ENCODE results near the gene FANCG.
A peak's percentile ranks its signal among the peaks of the same experiment; 100 is the strongest.

FANCG gene

GRCh38 chr9:35089434-35089833 is 9.7 kb upstream of the FANCG start:
- no peak for TF ChIP-seq POLR2A (IDR thresholded peaks at IDR 0.05; ENCODE audit: low read depth, low read length)
- no peak for DNase-seq (ENCODE audit: insufficient read length, low spot score)
- FAIRE-seq = no peak

- no peak for DNase-seq (ENCODE audit: insufficient read length, low spot score)
- FAIRE-seq = no peak
- no peak for TF ChIP-seq POLR2A (IDR thresholded peaks at IDR 0.05; ENCODE audit: low read depth, low read length)
These were observed 5.3 kb upstream of the FANCG start for GRCh38 chr9:35085078-35085477.

- FAIRE-seq (no peak), DNase-seq (ENCODE audit: insufficient read length, low spot score) (no peak)
- no peak for TF ChIP-seq POLR2A (IDR thresholded peaks at IDR 0.05; ENCODE audit: low read depth, low read length)
These were observed 709 bp downstream of the FANCG start for GRCh38 chr9:35079041-35079425.

- FAIRE-seq = no peak
- no peak for TF ChIP-seq POLR2A (IDR thresholded peaks at IDR 0.05; ENCODE audit: low read depth, low read length)
These were observed 1.7 kb downstream of the FANCG start for GRCh38 chr9:35078066-35078465.

GRCh38 chr9:35076848-35077247 is 2.9 kb downstream of the FANCG start:
- FAIRE-seq (no peak), DNase-seq (ENCODE audit: insufficient read length, low spot score) (no peak)
- no peak for TF ChIP-seq POLR2A (IDR thresholded peaks at IDR 0.05; ENCODE audit: low read depth, low read length)

More at GRCh38 chr9:35078066-35078465, 1.7 kb downstream of the FANCG start:
- no peak for DNase-seq (ENCODE audit: insufficient read length, low spot score)

GRCh38 chr9:35075358-35075757 is 4.4 kb downstream of the FANCG start:
- FAIRE-seq = no peak
- TF ChIP-seq POLR2A (IDR thresholded peaks at IDR 0.05; ENCODE audit: low read depth, low read length) = no peak

GRCh38 chr9:35074791-35075190 is 5.0 kb downstream of the FANCG start:
- TF ChIP-seq POLR2A (IDR thresholded peaks at IDR 0.05; ENCODE audit: low read depth, low read length) = no peak
- no peak for DNase-seq (ENCODE audit: insufficient read length, low spot score)
- FAIRE-seq = no peak

More at GRCh38 chr9:35075358-35075757, 4.4 kb downstream of the FANCG start:
- no peak for DNase-seq (ENCODE audit: insufficient read length, low spot score)

- FAIRE-seq (no peak), DNase-seq (ENCODE audit: insufficient read length, low spot score) (no peak)
- no peak for TF ChIP-seq POLR2A (IDR thresholded peaks at IDR 0.05; ENCODE audit: low read depth, low read length)
These were observed 5.6 kb downstream of the FANCG start for GRCh38 chr9:35074141-35074540.

GRCh38 chr9:35073279-35073612 is 6.5 kb downstream of the FANCG start:
- TF ChIP-seq POLR2A (IDR thresholded peaks at IDR 0.05; ENCODE audit: low read depth, low read length) = no peak
- no peak for FAIRE-seq

GRCh38 chr9:35072461-35073278 is 7.1 kb downstream of the FANCG start, which contains the start of gene VCP:
TSS of gene VCP (minus strand) at chr9:35072625. CDS start at chr9:35072353, 272 bp downstream.
- FAIRE-seq (peak; percentile 96), DNase-seq (ENCODE audit: insufficient read length, low spot score) (peak; percentile 90)
- peak; percentile 93 for TF ChIP-seq POLR2A (IDR thresholded peaks at IDR 0.05; ENCODE audit: low read depth, low read length)

More at GRCh38 chr9:35073279-35073612, 6.5 kb downstream of the FANCG start:
- no peak for DNase-seq (ENCODE audit: insufficient read length, low spot score)

GRCh38 chr9:35071814-35072460 is 7.8 kb downstream of the FANCG start:
- no peak for FAIRE-seq
- peak; percentile 42 for DNase-seq (ENCODE audit: insufficient read length, low spot score)

GRCh38 chr9:35070823-35071813 is 8.6 kb downstream of the FANCG start:
- TF ChIP-seq POLR2A (IDR thresholded peaks at IDR 0.05; ENCODE audit: low read depth, low read length) = no peak
- DNase-seq (ENCODE audit: insufficient read length, low spot score) (peak; percentile 15), FAIRE-seq (no peak)

More at GRCh38 chr9:35071814-35072460, 7.8 kb downstream of the FANCG start:
- no peak for TF ChIP-seq POLR2A (IDR thresholded peaks at IDR 0.05; ENCODE audit: low read depth, low read length)

- DNase-seq (ENCODE audit: insufficient read length, low spot score) = no peak
- no peak for FAIRE-seq
- no peak for TF ChIP-seq POLR2A (IDR thresholded peaks at IDR 0.05; ENCODE audit: low read depth, low read length)
These were observed 10.7 kb downstream of the FANCG start for GRCh38 chr9:35069020-35069419.

GRCh38 chr9:35067056-35067455 is 12.7 kb downstream of the FANCG start:
- TF ChIP-seq POLR2A (IDR thresholded peaks at IDR 0.05; ENCODE audit: low read depth, low read length) = no peak
- no peak for DNase-seq (ENCODE audit: insufficient read length, low spot score)
- no peak for FAIRE-seq
